Panc1 (cell line): ENCODE results near the gene PLXNB1. TPM values are rescaled to one million over a fixed set of nuclear protein-coding genes. Genes with fewer than 3 reads are reported as not detected.

Experiments
- ATAC-seq: fragments of 200-7000 bp; cut with Tn5 transposase; 2 replicates; pipeline ENCODE4 v1.9.1; 2020; ENCODE audit warnings: mild to moderate bottlenecking, moderate library complexity
- BruUV-seq: library from RNA; stranded (reverse); fragments of 400-500 nt; replicated peaks from 2 replicates; lab custom pipeline; 2021; lab: Mats Ljungman, UMichigan
- CTCF ChIA-PET: fragments of 300-600 bp; sonication (Branson Sonifier 250); formaldehyde crosslinking; loops from one replicate; lab custom pipeline; 2022; ENCODE audit warnings: antibody characterized with exemption; lab: Charles Lee
- POLR2A ChIA-PET: fragments of 300-600 bp; sonication (Branson Sonifier 250); formaldehyde crosslinking; loops from one replicate; lab custom pipeline; 2022; ENCODE audit warnings: antibody characterized with exemption; lab: Charles Lee
- DNase-seq: peaks from one replicate; pipeline ENCODE4 v3.0.0-alpha.2; 2010; ENCODE audit warnings: low read depth, low spot score
- H3K27ac ChIP-seq: 2 replicates; pipeline ENCODE4 v1.5.1; 2011; ENCODE audit warnings: mild to moderate bottlenecking, low read length, inconsistent platforms
- H3K27me3 ChIP-seq: fragments of 200-500 bp; sonication (Bioruptor generic); 2 replicates; pipeline ENCODE4 v1.6.0; 2014; ENCODE audit warnings: low read length, inconsistent platforms; ENCODE audit not compliant: control insufficient read depth, insufficient read depth
- H3K36me3 ChIP-seq: fragments of 200-500 bp; sonication (Bioruptor generic); 2 replicates; pipeline ENCODE4 v1.5.1; 2014; ENCODE audit warnings: inconsistent platforms, mild to moderate bottlenecking, low read length, moderate library complexity; ENCODE audit not compliant: control insufficient read depth, insufficient read depth
- H3K4me1 ChIP-seq: 2 replicates; pipeline ENCODE4 v1.5.1; 2011; ENCODE audit warnings: inconsistent platforms, mild to moderate bottlenecking, low read length, moderate library complexity; ENCODE audit not compliant: control insufficient read depth, insufficient read depth
- H3K4me3 ChIP-seq, 2 experiments: 2 replicates each; pipeline ENCODE4 v1.5.1; 2011 to 2012; ENCODE audit warnings: low read depth in 2 of 2, low read length in 2 of 2, mild to moderate bottlenecking in 2 of 2, inconsistent platforms in 1 of 2, moderate library complexity in 1 of 2
- H3K9me3 ChIP-seq: fragments of 200-500 bp; sonication (Bioruptor generic); 2 replicates; pipeline ENCODE4 v1.5.1; 2014; ENCODE audit warnings: low read depth, mild to moderate bottlenecking, inconsistent platforms, low read length, moderate library complexity; ENCODE audit not compliant: control insufficient read depth, insufficient read depth
- CTCF ChIP-seq: fragments of 450-650 bp; IDR thresholded peaks from 2 replicates; pipeline ENCODE4 v1.5.1; 2017; ENCODE audit warnings: mild to moderate bottlenecking
- POLR2AphosphoS5 ChIP-seq: IDR thresholded peaks from 2 replicates; pipeline ENCODE4 v1.6.1; 2012; ENCODE audit warnings: mild to moderate bottlenecking, low read depth, low read length, moderate library complexity
- REST ChIP-seq, 2 experiments: IDR thresholded peaks; 2 replicates each; pipeline ENCODE4 v1.6.1; 2011 to 2012; ENCODE audit warnings: low read depth in 2 of 2, control low read depth in 1 of 2, low read length in 1 of 2, mild to moderate bottlenecking in 1 of 2, moderate library complexity in 1 of 2; ENCODE audit not compliant: insufficient read depth in 1 of 2
- SIN3A ChIP-seq: IDR thresholded peaks from 2 replicates; pipeline ENCODE4 v1.6.1; 2012; ENCODE audit warnings: low read depth, mild to moderate bottlenecking, low read length, moderate library complexity, borderline replicate concordance; ENCODE audit not compliant: insufficient read depth
- TCF7L2 ChIP-seq: IDR thresholded peaks from 2 replicates; pipeline ENCODE4 v1.6.1; 2011; ENCODE audit warnings: mild to moderate bottlenecking, low read depth, low read length, inconsistent platforms
- in situ Hi-C: cut with HindIII; loops from 2 replicates; pipeline ENCODE4 v1.10.0; 2016; ENCODE audit warnings: low sequenced_read_pairs, low pct_unique_long_range_greater_than_20kb
- intact Hi-C: fragments of 100-400 bp; cut with micrococcal nuclease; formaldehyde crosslinking; loops from one replicate; pipeline ENCODE4 v1.10.0; 2022; ENCODE audit not compliant: unreplicated experiment
- total RNA-seq: library from RNA; stranded (reverse); gene quantifications from one replicate; pipeline ENCODE4 v1.2.1, GENCODE V29; 2021; ENCODE audit not compliant: unreplicated experiment

Gene PLXNB1
- total RNA-seq, 1 experiment from 2014 or later = 22.8 TPM

DNA sequence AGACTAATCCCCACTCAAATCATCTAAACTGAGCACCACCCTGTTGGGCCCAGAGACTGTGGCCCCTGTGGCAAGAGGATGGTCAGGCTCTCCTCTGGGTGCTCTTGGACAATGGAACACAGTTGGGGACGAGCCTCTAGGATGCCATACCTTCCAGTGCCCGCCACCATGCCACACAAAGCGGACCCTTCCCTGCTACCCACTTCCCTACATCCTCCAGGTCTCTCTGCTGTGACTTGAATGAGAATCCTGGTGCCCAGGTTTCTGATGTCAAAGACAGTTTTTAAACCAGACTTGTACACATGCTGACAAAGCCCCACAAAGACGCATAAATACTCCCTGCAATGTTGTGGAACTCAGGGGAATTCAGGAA lies 5.3 kb upstream of the PLXNB1 start:
- H3K9me3 ChIP-seq = no peaks in the 10 kb centered on the region
- ChIA-PET CTCF (interaction anchor here (1.5 to 2.5 kb wide), 5 partner anchors 11 to 241 kb away, joined by 7 to 98 read pairs (median 26); partner anchors contain the start of gene ATRIP), POLR2A (no interaction called here)
- TF ChIP-seq CTCF (no peak), POLR2AphosphoS5 (no peak), TCF7L2 (no peak), SIN3A (no peak), REST (IDR thresholded peaks at IDR 0.05; ENCODE audit: insufficient read depth in 1 of 2, low read depth in 2 of 2, low read length in 1 of 2) (no peak)
- H3K36me3 ChIP-seq = no peaks in the 10 kb centered on the region; the same call in 1 of the 2 replicates
- no peak overlapping the region for H3K4me3 ChIP-seq
- H3K27me3 ChIP-seq = no peaks in the 10 kb centered on the region
- no TSS peak for BruUV-seq
- ATAC-seq = no peak
- intact Hi-C loops = loop anchor here (5.0 kb wide), 2 partner anchors 33 to 163 kb away; no protein-coding TSS in a partner anchor
- DNase-seq = no peak
- no peak overlapping the region for H3K27ac ChIP-seq
- no peaks in the 10 kb centered on the region; the same call in 1 of the 2 replicates for H3K4me1 ChIP-seq
- in situ Hi-C loops = no loop called here

- no TSS peak for BruUV-seq
- no peak overlapping the region for H3K4me3 ChIP-seq
- DNase-seq = no peak
- ATAC-seq = no peak
- H3K4me1 ChIP-seq = no peaks in the 10 kb centered on the region; the same call in 1 of the 2 replicates
- ChIA-PET POLR2A (no interaction called here), CTCF (interaction anchor here (1.0 kb wide), 1 partner anchor 34 kb away, joined by 8 read pairs; no protein-coding TSS in a partner anchor)
- intact Hi-C loops = loop anchor here (5.0 kb wide), 3 partner anchors 32 to 162 kb away; no protein-coding TSS in a partner anchor
- H3K27ac ChIP-seq = no peak overlapping the region
- no peaks in the 10 kb centered on the region; the same call in 1 of the 2 replicates for H3K36me3 ChIP-seq
- in situ Hi-C loops = no loop called here
- no peaks in the 10 kb centered on the region for H3K9me3 ChIP-seq
- H3K27me3 ChIP-seq = no peaks in the 10 kb centered on the region
- no peak for TF ChIP-seq CTCF
- no peak for TF ChIP-seq REST (IDR thresholded peaks at IDR 0.05; ENCODE audit: insufficient read depth in 1 of 2, low read depth in 2 of 2, low read length in 1 of 2)
- TF ChIP-seq TCF7L2 = no peak
- no peak for TF ChIP-seq POLR2AphosphoS5
- TF ChIP-seq SIN3A = no peak
Measured at GRCh38 chr3:48434591-48435222, 4.8 kb upstream of the PLXNB1 start.
